GM12891 (cell line): ENCODE results near the gene DYNC1H1.

ENCODE experiments used
- POLR2A ChIP-seq: IDR thresholded peaks from 2 replicates; pipeline ENCODE4 v1.6.1; 2011; ENCODE audit warnings: low read depth, low read length, control low read depth
- POLR2AphosphoS5 ChIP-seq: IDR thresholded peaks from 2 replicates; pipeline ENCODE4 v1.6.1; 2011; ENCODE audit warnings: low read depth, low read length, control low read depth
- SPI1 ChIP-seq: IDR thresholded peaks from 2 replicates; pipeline ENCODE4 v1.6.1; 2011; ENCODE audit warnings: low read depth, low read length, control low read depth
- TAF1 ChIP-seq: IDR thresholded peaks from 2 replicates; pipeline ENCODE4 v1.6.1; 2011; ENCODE audit warnings: low read depth, low read length, control low read depth

- TF ChIP-seq POLR2AphosphoS5 (no peak), POLR2A (no peak), TAF1 (no peak), SPI1 (no peak)
These were observed 49.4 kb downstream of the DYNC1H1 start for GRCh38 chr14:102013669-102014200.
